ENCODE measurements around the gene STOM. TPM values are rescaled to one million over a fixed set of nuclear protein-coding genes. Genes with fewer than 3 reads are reported as not detected.

The STOM gene
- polyA plus RNA-seq, 1 of the 3 experiments (the other 2 are of a cell fraction): 40.5 TPM

DNA sequence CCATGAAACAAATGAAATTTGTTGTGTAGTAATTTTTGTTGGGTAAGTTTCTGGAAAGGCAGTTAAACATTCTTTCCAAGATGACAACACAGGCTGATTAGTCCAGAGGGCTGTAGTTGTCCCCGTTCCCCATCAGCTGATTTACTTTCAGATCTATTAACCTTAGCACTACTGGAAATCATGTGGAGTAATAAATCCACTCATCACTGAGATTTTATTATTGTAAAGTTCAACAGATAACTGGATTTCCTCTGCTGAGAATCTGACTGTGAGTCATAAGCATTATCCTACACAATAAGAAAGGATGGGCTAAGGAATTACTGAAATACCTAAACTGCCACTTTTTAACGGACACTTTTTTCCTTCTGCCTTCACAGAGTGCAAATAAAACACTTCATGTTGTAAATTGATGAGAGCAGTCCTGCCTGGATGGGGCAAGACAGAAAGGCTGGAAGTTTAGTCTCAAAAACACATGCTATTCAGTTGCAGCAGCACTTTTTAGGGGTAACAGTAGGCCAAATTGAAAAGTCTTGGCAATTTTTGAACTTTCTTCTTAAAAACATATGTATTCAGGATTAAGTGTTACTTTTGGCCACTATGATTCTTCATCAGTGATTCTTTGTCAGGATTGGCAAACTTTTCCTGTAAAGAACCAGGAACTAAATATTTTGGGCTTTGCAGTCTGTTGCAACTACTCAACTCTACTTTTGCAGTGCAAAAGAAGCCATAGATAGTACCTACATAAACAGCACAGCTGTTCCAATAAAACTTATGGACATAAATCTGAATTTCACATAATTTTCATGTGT, 7.0 kb downstream of the STOM start (continued):
- TF ChIP-seq, protein P1, sequence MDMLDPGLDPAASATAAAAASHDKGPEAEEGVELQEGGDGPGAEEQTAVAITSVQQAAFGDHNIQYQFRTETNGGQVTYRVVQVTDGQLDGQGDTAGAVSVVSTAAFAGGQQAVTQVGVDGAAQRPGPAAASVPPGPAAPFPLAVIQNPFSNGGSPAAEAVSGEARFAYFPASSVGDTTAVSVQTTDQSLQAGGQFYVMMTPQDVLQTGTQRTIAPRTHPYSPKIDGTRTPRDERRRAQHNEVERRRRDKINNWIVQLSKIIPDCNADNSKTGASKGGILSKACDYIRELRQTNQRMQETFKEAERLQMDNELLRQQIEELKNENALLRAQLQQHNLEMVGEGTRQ (IDR thresholded peaks at IDR 0.05; ENCODE audit: borderline replicate concordance, low read depth, low read length): no peak

DNA sequence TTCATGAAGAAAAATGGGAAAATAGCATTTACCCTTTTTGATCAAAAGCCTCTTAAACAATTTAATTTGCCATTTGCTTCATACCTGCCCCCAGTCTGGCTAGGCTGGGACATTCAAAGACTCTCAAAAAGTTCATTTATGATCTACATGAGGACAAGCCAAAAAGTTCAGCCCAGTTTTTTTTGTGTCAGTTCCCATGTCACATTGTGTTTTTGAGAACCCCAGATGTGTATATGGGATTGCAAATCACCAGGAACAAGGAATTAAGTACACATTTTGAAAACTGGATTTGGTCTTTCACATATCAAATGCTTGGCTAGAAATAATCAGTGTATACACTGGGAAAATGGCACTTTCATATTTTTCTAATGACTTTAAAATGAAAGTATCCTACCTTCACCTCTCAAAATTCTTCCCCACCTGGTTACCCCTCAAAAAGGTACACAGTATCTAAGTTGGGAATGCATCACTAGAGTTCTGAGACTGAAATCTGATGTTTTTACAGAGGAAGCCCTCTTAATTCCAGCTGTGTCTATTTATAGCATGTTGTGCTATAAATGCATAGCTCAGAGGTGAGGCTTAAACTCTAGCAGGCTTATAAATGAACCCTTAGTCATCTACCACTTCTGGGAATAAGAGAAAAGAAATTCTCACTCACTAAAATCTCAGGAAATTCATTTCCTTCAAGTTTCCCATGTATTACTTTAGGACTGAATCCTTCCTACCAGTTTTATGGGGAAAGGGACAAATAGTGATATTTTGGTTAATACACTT, 9.3 kb downstream of the STOM start:
- peak overlapping the region; percentile 28 to 92 for H3K27ac ChIP-seq (ENCODE audit: low read depth in 2 of 2, low read length in 1 of 2)
- no peaks in the 10 kb centered on the region for H3K27me3 ChIP-seq (ENCODE audit: insufficient read depth)
- TF ChIP-seq POLR2AphosphoS5 (IDR thresholded peaks at IDR 0.05; ENCODE audit: low read depth, low read length) (peak; percentile 52; the same call in 1 of the 2 replicates), RXRA (IDR thresholded peaks at IDR 0.05; ENCODE audit: borderline replicate concordance, low read depth) (peak; percentile 69), RAD21 (IDR thresholded peaks at IDR 0.05; ENCODE audit: low read length) (no peak), FOSL2 (IDR thresholded peaks at IDR 0.05; ENCODE audit: borderline replicate concordance, low read depth) (peak; percentile 54; the same call in 1 of the 2 replicates), MEF2A (IDR thresholded peaks at IDR 0.05; ENCODE audit: borderline replicate concordance, low read depth) (peak; percentile 97), TCF12 (IDR thresholded peaks at IDR 0.05) (peak; percentile 52)
- TF ChIP-seq, protein P1 (IDR thresholded peaks at IDR 0.05; ENCODE audit: borderline replicate concordance, low read depth, low read length): no peak
- no peaks in the 10 kb centered on the region for H3K9me3 ChIP-seq
- ChIA-PET CTCF (no interaction called here), POLR2A (no interaction called here)
- H3K9ac ChIP-seq: peak overlapping the region; percentile 23; the same call in 1 of the 2 replicates
- H2AFZ ChIP-seq (ENCODE audit: low read depth): no peak overlapping the region
- H3K4me3 ChIP-seq (ENCODE audit: low read depth in 2 of 2, low read length in 1 of 2): no peak overlapping the region
- no peaks in the 10 kb centered on the region for H4K20me1 ChIP-seq (ENCODE audit: insufficient read depth)
- H3K9me2 ChIP-seq: no peaks in the 10 kb centered on the region
- H3K4me1 ChIP-seq (ENCODE audit: control insufficient read depth in 1 of 2, insufficient read depth in 2 of 2, low read depth in 1 of 2, low read length in 1 of 2): peaks cover 20 to 55% of the 10 kb centered on the region in 2 experiments; a peak in 3 of 4 replicates
- peaks cover 58% of the 10 kb centered on the region for H3K79me2 ChIP-seq (ENCODE audit: insufficient read depth)
- DNase-seq: no peak
- peak overlapping the region; percentile 13; the same call in 1 of the 2 replicates for H3K4me2 ChIP-seq
- no peaks in the 10 kb centered on the region for H3K36me3 ChIP-seq (replicated peaks in 1 of 2; ENCODE audit: control insufficient read depth in 1 of 2, insufficient read depth in 2 of 2, low read length in 1 of 2)
- H3F3A ChIP-seq (replicated peaks; ENCODE audit: insufficient read depth): peaks cover 38% of the 10 kb centered on the region

DNA sequence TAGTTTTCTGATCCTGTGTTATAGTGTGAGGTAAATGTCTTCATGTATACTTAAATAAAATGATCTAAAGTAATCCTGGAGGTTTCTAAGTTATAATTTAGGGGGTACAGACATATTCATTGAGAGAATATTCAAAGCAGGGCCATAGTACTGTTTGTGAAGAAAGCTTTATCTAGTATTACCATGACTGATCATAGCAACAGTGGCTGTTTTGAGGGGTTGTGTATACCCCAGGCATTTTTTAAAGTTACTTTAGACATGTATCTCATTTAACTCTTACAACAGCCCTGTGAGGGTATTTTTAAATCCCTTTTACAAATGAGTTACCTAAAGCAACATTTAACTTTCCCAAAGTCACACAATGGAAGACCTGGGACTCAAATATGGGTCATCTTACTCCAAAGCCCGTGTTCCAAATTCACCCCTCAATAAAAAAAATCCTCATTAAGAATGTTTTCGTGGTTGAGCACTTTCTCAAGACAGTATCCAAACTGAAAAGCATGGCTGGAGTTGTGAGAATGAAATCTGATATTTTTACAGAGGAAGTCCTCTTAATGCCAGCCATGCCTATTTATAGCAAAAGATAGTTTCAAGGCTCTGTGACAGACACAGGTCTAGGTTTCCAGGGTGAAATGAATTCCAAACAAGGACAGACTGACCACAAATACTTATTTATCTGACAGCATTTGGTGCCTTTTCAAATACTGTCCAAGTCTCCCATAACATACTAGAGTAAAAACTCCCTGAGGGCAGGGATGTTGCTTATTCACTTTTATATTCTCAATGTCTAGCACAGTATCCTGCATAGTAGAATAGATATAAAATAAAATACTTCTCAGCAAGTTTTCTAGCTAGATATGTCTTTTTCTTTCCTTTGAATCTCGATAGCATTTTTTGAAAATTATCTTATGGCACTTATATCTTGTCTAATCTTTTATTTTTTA, 10.4 kb downstream of the STOM start:
- H3K9me3 ChIP-seq: no peaks in the 10 kb centered on the region
- ChIA-PET CTCF (no interaction called here), POLR2A (no interaction called here)
- peak; percentile 11; the same call in 1 of the 2 replicates for TF ChIP-seq TCF12 (IDR thresholded peaks at IDR 0.05)
- TF ChIP-seq MXI1 (IDR thresholded peaks at IDR 0.05; ENCODE audit: low read depth, low read length): no peak
- peak; percentile 45; the same call in 1 of the 2 replicates for TF ChIP-seq MEF2A (IDR thresholded peaks at IDR 0.05; ENCODE audit: borderline replicate concordance, low read depth)
- no peaks in the 10 kb centered on the region for H3K27me3 ChIP-seq (ENCODE audit: insufficient read depth)
- H3K4me2 ChIP-seq: no peak overlapping the region
- H3K79me2 ChIP-seq (ENCODE audit: insufficient read depth): peaks cover 47% of the 10 kb centered on the region
- no peak overlapping the region for H3K9ac ChIP-seq
- peaks cover 0 to 3% of the 10 kb centered on the region in 2 experiments for H3K36me3 ChIP-seq (replicated peaks in 1 of 2; ENCODE audit: control insufficient read depth in 1 of 2, insufficient read depth in 2 of 2, low read length in 1 of 2)
- H3K9me2 ChIP-seq: no peaks in the 10 kb centered on the region
- peaks cover 15 to 44% of the 10 kb centered on the region in 2 experiments; a peak in 3 of 4 replicates for H3K4me1 ChIP-seq (ENCODE audit: control insufficient read depth in 1 of 2, insufficient read depth in 2 of 2, low read depth in 1 of 2, low read length in 1 of 2)
- DNase-seq: no peak
- no peak overlapping the region for H3K4me3 ChIP-seq (ENCODE audit: low read depth in 2 of 2, low read length in 1 of 2)
- H2AFZ ChIP-seq (ENCODE audit: low read depth): no peak overlapping the region
- peak overlapping the region in 1 of 2 experiments; percentile 92; a peak in 3 of 4 replicates for H3K27ac ChIP-seq (ENCODE audit: low read depth in 2 of 2, low read length in 1 of 2)
- no peaks in the 10 kb centered on the region for H4K20me1 ChIP-seq (ENCODE audit: insufficient read depth)
- H3F3A ChIP-seq (replicated peaks; ENCODE audit: insufficient read depth): peaks cover 34% of the 10 kb centered on the region
- WGBS (ENCODE audit: low lambda C conversion rate): 96% methylated on average over 3 of the region's 3 CpGs
